ENCODE results near the gene RNU7-1. TPM values are rescaled to one million over a fixed set of nuclear protein-coding genes. Genes with fewer than 3 reads are reported as not detected.

Gene RNU7-1
- total RNA-seq, 1 donor from 2014 or later: not detected

GRCh38 chr12:6927379-6928021, 16.1 kb upstream of the RNU7-1 start, which contains the start of gene ATN1:
ATN1 (plus strand) TSS chr12:6927959; CDS start chr12:6934002, 6,043 bp downstream.
- TF ChIP-seq CTCF (conservative IDR thresholded peaks at IDR 0.05): no peak
- Mint-ChIP-seq H3K36me3 (peaks cover 17% of the 10 kb centered on the region), H3K4me1 (ENCODE audit: unreplicated experiment) (peaks cover 54% of the 10 kb centered on the region), H3K27ac (peak within 1 kb of the TSS; percentile 95), H3K4me3 (peak within 1 kb of the TSS; percentile 95), H3K27me3 (peaks cover 3% of the 10 kb centered on the region), H3K9me3 (no peaks in the 10 kb centered on the region)
- peak; percentile 84 for DNase-seq (ENCODE audit: extremely low spot score, unreplicated experiment)

GRCh38 chr12:6928022-6928702, 15.5 kb upstream of the RNU7-1 start:
- Mint-ChIP-seq H3K4me1 (ENCODE audit: unreplicated experiment) (peaks cover 54% of the 10 kb centered on the region), H3K4me3 (peak overlapping the region; percentile 95), H3K36me3 (peaks cover 22% of the 10 kb centered on the region), H3K9me3 (no peaks in the 10 kb centered on the region), H3K27me3 (peaks cover 3% of the 10 kb centered on the region), H3K27ac (peak overlapping the region; percentile 91)
- DNase-seq (ENCODE audit: extremely low spot score, unreplicated experiment): no peak
- TF ChIP-seq CTCF (conservative IDR thresholded peaks at IDR 0.05): no peak

GRCh38 chr12:6928703-6929407, 14.8 kb upstream of the RNU7-1 start:
- no peak for TF ChIP-seq CTCF (conservative IDR thresholded peaks at IDR 0.05)
- Mint-ChIP-seq H3K4me3 (peak overlapping the region; percentile 95), H3K27ac (peak overlapping the region; percentile 91), H3K27me3 (peaks cover 3% of the 10 kb centered on the region), H3K4me1 (ENCODE audit: unreplicated experiment) (peaks cover 55% of the 10 kb centered on the region), H3K36me3 (peaks cover 24% of the 10 kb centered on the region), H3K9me3 (no peaks in the 10 kb centered on the region)
- DNase-seq (ENCODE audit: extremely low spot score, unreplicated experiment): no peak

GRCh38 chr12:6929466-6930452, 13.9 kb upstream of the RNU7-1 start:
- no peak for TF ChIP-seq CTCF (conservative IDR thresholded peaks at IDR 0.05)
- peak overlapping the region; percentile 91 for H3K27ac Mint-ChIP-seq
- H3K4me3 Mint-ChIP-seq: peak overlapping the region; percentile 95
- DNase-seq (ENCODE audit: extremely low spot score, unreplicated experiment): no peak
- H3K36me3 Mint-ChIP-seq: peaks cover 32% of the 10 kb centered on the region
- peaks cover 47% of the 10 kb centered on the region for H3K4me1 Mint-ChIP-seq (ENCODE audit: unreplicated experiment)
- no peaks in the 10 kb centered on the region for H3K27me3 Mint-ChIP-seq
- H3K9me3 Mint-ChIP-seq: no peaks in the 10 kb centered on the region

GRCh38 chr12:6932766-6933165, 10.8 kb upstream of the RNU7-1 start:
- Mint-ChIP-seq H3K9me3 (no peaks in the 10 kb centered on the region), H3K27ac (peak overlapping the region; percentile 6), H3K4me1 (ENCODE audit: unreplicated experiment) (peaks cover 32% of the 10 kb centered on the region), H3K36me3 (peaks cover 45% of the 10 kb centered on the region), H3K27me3 (no peaks in the 10 kb centered on the region), H3K4me3 (peak overlapping the region; percentile 37)
- TF ChIP-seq CTCF (conservative IDR thresholded peaks at IDR 0.05): no peak
- DNase-seq (ENCODE audit: extremely low spot score, unreplicated experiment): no peak
